Measurements from ENCODE around the gene DIAPH2. TPM values are rescaled to one million over a fixed set of nuclear protein-coding genes. Genes with fewer than 3 reads are reported as not detected.

Gene DIAPH2
- total RNA-seq, 1 experiment from 2014 or later, result 10.4 TPM

DNA sequence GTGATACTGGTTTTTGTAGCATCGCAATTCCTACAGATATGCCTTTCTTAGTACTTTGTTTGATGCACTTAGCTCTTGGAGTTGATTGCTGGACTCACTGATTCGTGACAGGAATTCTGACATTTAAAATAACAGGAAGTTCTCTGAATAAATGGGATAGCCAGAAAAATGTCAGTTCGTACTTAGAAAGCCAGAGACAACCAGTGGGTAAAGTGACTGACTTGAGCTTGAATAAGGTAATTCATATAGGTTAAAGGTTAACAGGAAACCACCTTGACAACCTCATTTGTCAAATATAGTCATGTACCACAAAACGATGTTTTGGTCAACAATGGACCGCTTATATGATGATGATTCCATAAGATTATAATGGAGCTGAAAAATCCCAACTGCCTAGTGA is 380.4 kb downstream of the DIAPH2 start:
- BruUV-seq (replicated peaks), result no TSS peak
- H3K27ac ChIP-seq (ENCODE audit: low read depth, low read length, poor library complexity, severe bottlenecking), result no peak overlapping the region
- no peaks in the 10 kb centered on the region for H3K36me3 ChIP-seq (ENCODE audit: insufficient read depth, low read length, poor library complexity, severe bottlenecking)
- DNase-seq (ENCODE audit: low spot score), result no peak
- no peaks in the 10 kb centered on the region for H3K27me3 ChIP-seq (replicated peaks; ENCODE audit: insufficient read depth, low read depth, low read length, poor library complexity)
- intact Hi-C loops (cut with micrococcal nuclease; ENCODE audit: unreplicated experiment), result no loop called here
- no peaks in the 10 kb centered on the region for H3K9me3 ChIP-seq (ENCODE audit: low read depth, low read length, poor library complexity, severe bottlenecking)
- POLR2A ChIA-PET (ENCODE audit: low non-redundant PET), result no interaction called here
- CTCF ChIA-PET, result no interaction called here
- H3K4me1 ChIP-seq (ENCODE audit: insufficient read depth, low read length, poor library complexity, severe bottlenecking), result no peaks in the 10 kb centered on the region
- no peak for TF ChIP-seq EZH2 (IDR thresholded peaks at IDR 0.05; ENCODE audit: borderline replicate concordance, low read depth, low read length, poor library complexity, severe bottlenecking)
- TF ChIP-seq, protein P1, sequence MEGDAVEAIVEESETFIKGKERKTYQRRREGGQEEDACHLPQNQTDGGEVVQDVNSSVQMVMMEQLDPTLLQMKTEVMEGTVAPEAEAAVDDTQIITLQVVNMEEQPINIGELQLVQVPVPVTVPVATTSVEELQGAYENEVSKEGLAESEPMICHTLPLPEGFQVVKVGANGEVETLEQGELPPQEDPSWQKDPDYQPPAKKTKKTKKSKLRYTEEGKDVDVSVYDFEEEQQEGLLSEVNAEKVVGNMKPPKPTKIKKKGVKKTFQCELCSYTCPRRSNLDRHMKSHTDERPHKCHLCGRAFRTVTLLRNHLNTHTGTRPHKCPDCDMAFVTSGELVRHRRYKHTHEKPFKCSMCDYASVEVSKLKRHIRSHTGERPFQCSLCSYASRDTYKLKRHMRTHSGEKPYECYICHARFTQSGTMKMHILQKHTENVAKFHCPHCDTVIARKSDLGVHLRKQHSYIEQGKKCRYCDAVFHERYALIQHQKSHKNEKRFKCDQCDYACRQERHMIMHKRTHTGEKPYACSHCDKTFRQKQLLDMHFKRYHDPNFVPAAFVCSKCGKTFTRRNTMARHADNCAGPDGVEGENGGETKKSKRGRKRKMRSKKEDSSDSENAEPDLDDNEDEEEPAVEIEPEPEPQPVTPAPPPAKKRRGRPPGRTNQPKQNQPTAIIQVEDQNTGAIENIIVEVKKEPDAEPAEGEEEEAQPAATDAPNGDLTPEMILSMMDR (conservative IDR thresholded peaks at IDR 0.05; ENCODE audit: low read depth, low read length), result no peak
- no peak overlapping the region for H3K4me3 ChIP-seq (ENCODE audit: low read depth, low read length, poor library complexity, severe bottlenecking)

DNA sequence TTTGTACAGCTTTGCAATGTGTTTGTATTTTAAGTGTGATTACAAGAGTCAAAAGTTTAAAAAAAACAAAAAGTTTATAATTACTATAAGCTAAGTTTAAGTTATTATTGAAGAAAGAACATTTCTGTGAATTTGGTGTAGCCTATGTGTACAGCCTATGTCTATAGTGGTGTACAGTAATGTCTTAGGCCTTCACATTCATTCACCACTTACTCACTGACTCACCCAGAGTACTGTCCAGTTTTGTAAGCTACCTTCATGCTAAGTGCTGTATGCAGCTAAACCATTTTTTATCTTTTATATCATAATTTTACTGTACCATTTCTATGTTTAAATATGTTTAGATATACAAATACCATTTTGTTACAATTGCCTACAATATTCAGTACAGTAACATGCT is 381.3 kb downstream of the DIAPH2 start:
- Histone ChIP-seq H3K9me3 (ENCODE audit: low read depth, low read length, poor library complexity, severe bottlenecking) (no peaks in the 10 kb centered on the region), H3K36me3 (ENCODE audit: insufficient read depth, low read length, poor library complexity, severe bottlenecking) (no peaks in the 10 kb centered on the region), H3K4me3 (ENCODE audit: low read depth, low read length, poor library complexity, severe bottlenecking) (no peak overlapping the region), H3K27ac (ENCODE audit: low read depth, low read length, poor library complexity, severe bottlenecking) (no peak overlapping the region), H3K4me1 (ENCODE audit: insufficient read depth, low read length, poor library complexity, severe bottlenecking) (no peaks in the 10 kb centered on the region), H3K27me3 (replicated peaks; ENCODE audit: insufficient read depth, low read depth, low read length, poor library complexity) (no peaks in the 10 kb centered on the region)
- ChIA-PET POLR2A (ENCODE audit: low non-redundant PET) (no interaction called here), CTCF (no interaction called here)
- intact Hi-C loops (cut with micrococcal nuclease; ENCODE audit: unreplicated experiment), result no loop called here
- TF ChIP-seq EZH2 (IDR thresholded peaks at IDR 0.05; ENCODE audit: borderline replicate concordance, low read depth, low read length, poor library complexity, severe bottlenecking), result no peak
- TF ChIP-seq, protein P1 (conservative IDR thresholded peaks at IDR 0.05; ENCODE audit: low read depth, low read length), result no peak
- no TSS peak for BruUV-seq (replicated peaks)
- no peak for DNase-seq (ENCODE audit: low spot score)

DNA sequence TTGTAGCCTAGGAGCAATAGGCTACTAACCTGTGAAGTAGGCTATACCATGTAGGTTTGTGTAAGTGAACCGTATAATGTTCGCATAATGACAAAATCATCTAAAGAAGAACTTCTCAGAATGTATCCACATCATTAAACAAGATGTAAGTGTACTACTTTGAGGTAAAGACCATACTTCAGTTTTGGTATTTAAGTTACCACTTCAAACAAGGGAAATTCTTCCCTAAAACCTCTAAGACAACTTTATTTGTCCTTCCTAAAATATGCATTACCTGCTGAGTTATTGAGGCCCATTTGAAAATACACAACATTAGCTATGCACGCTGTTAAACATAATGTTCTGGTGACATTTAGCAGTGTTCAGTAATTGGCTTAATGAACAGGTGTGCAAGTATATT is 381.7 kb downstream of the DIAPH2 start:
- Histone ChIP-seq H3K27me3 (replicated peaks; ENCODE audit: insufficient read depth, low read depth, low read length, poor library complexity) (no peaks in the 10 kb centered on the region), H3K4me1 (ENCODE audit: insufficient read depth, low read length, poor library complexity, severe bottlenecking) (no peaks in the 10 kb centered on the region), H3K36me3 (ENCODE audit: insufficient read depth, low read length, poor library complexity, severe bottlenecking) (no peaks in the 10 kb centered on the region), H3K4me3 (ENCODE audit: low read depth, low read length, poor library complexity, severe bottlenecking) (no peak overlapping the region), H3K9me3 (ENCODE audit: low read depth, low read length, poor library complexity, severe bottlenecking) (no peaks in the 10 kb centered on the region), H3K27ac (ENCODE audit: low read depth, low read length, poor library complexity, severe bottlenecking) (no peak overlapping the region)
- POLR2A ChIA-PET (ENCODE audit: low non-redundant PET), result no interaction called here
- TF ChIP-seq, protein P1 (conservative IDR thresholded peaks at IDR 0.05; ENCODE audit: low read depth, low read length), result no peak
- no peak for TF ChIP-seq EZH2 (IDR thresholded peaks at IDR 0.05; ENCODE audit: borderline replicate concordance, low read depth, low read length, poor library complexity, severe bottlenecking)
- intact Hi-C loops (cut with micrococcal nuclease; ENCODE audit: unreplicated experiment), result no loop called here
- no peak for DNase-seq (ENCODE audit: low spot score)
- CTCF ChIA-PET, result no interaction called here
- BruUV-seq (replicated peaks), result no TSS peak
